ENCODE results near the gene RD3L.

Gene RD3L

DNA sequence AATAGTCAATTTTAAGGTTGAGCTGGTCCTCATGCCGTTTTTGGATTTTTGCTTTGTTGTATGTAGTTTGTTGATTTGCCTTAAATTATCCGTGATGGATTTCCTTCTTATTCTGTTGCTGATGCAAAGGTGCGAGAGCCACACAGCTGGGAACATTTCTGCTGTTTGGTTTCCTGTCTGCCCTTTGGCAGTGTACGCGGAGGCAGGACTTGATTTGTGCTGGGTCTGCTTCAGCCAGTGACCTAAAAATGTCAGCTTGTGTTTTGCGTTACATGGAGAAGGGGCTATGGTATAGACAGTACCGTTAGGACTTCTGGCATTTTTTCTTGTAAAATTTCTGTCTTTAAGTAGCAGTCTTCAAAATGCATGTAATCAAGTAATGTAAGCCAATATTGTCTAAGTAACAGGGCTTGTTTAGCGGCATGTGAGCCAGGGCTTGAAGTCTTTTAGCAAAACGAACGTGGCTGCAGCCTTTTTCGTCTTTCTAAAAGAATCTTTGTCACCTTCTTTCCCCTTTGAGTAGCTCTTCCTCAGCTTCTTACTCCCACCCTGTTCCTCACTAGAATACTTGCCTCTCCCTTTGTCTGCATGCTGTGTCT is 18.2 kb upstream of the RD3L start:
- no peak overlapping the region for H3K4me3 ChIP-seq (ENCODE audit: low read depth, low read length)
- no peak for DNase-seq (ENCODE audit: low read depth)
- TF ChIP-seq, protein P1, sequence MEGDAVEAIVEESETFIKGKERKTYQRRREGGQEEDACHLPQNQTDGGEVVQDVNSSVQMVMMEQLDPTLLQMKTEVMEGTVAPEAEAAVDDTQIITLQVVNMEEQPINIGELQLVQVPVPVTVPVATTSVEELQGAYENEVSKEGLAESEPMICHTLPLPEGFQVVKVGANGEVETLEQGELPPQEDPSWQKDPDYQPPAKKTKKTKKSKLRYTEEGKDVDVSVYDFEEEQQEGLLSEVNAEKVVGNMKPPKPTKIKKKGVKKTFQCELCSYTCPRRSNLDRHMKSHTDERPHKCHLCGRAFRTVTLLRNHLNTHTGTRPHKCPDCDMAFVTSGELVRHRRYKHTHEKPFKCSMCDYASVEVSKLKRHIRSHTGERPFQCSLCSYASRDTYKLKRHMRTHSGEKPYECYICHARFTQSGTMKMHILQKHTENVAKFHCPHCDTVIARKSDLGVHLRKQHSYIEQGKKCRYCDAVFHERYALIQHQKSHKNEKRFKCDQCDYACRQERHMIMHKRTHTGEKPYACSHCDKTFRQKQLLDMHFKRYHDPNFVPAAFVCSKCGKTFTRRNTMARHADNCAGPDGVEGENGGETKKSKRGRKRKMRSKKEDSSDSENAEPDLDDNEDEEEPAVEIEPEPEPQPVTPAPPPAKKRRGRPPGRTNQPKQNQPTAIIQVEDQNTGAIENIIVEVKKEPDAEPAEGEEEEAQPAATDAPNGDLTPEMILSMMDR (IDR thresholded peaks at IDR 0.05; ENCODE audit: low read depth, low read length): no peak
- TF ChIP-seq, protein P2, sequence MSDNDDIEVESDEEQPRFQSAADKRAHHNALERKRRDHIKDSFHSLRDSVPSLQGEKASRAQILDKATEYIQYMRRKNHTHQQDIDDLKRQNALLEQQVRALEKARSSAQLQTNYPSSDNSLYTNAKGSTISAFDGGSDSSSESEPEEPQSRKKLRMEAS (IDR thresholded peaks at IDR 0.05; ENCODE audit: low read depth, low read length): no peak
- TF ChIP-seq POLR2A (IDR thresholded peaks at IDR 0.05; ENCODE audit: extremely low read depth, insufficient read length) (no peak), MYC (IDR thresholded peaks at IDR 0.05; ENCODE audit: low read depth, low read length) (no peak)

DNA sequence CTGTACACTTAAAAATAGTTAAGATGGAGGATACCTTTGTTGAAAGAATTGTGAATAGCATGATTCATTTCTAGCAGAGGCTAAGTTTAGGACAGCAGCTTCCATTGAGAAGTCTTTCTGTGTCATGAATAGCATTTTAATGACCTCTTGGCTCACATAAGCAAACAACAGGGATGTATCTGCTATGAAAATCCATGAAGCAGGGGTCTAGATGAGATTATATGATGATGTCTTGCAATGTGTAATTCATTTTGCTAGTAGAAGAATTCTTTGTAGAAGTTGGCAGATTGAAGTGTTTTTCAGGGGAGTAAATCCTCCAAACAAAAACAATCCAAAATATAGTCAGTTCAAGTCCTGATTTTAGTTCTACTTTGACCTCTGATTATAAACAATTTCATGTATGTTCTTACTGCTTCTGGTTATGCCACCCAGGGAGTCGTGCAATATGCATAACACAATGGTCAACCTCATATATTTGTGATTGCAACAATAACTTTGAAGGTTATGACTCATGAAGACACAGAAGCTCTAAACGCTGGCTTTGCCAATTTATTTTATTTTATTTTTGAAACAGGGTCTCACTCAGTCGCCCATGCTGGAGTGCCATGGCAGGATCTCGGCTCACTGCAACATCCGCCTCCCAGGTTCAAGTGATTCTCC is 6.9 kb upstream of the RD3L start:
- TF ChIP-seq, protein P1 (IDR thresholded peaks at IDR 0.05; ENCODE audit: low read depth, low read length): no peak
- TF ChIP-seq, protein P2 (IDR thresholded peaks at IDR 0.05; ENCODE audit: low read depth, low read length): no peak
- TF ChIP-seq MYC (IDR thresholded peaks at IDR 0.05; ENCODE audit: low read depth, low read length) (no peak), POLR2A (IDR thresholded peaks at IDR 0.05; ENCODE audit: extremely low read depth, insufficient read length) (no peak)
- peak; percentile 35 for DNase-seq (ENCODE audit: low read depth)
- no peak overlapping the region for H3K4me3 ChIP-seq (ENCODE audit: low read depth, low read length)

DNA sequence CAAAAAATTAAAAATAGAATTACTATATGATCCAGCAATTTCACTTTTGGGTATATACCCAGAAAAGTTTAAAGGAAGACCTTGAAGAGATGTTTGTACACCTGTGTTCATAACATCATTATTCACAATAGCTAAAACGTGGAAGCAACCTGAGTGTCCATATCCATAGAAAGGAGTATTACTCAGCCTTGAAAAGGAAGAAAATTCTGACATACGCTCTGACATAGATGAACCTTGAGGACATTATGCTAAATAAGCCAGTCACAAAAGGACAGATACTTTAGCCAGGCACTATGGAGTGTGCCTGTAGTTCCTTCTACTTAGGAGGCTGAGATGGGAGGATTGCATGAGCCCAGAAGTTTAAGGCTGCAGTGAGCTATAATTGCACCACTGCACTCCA is 6.1 kb upstream of the RD3L start:
- no peak for DNase-seq (ENCODE audit: low read depth)
- no peak overlapping the region for H3K4me3 ChIP-seq (ENCODE audit: low read depth, low read length)
- TF ChIP-seq, protein P1 (IDR thresholded peaks at IDR 0.05; ENCODE audit: low read depth, low read length): no peak
- no peak for TF ChIP-seq POLR2A (IDR thresholded peaks at IDR 0.05; ENCODE audit: extremely low read depth, insufficient read length)

DNA sequence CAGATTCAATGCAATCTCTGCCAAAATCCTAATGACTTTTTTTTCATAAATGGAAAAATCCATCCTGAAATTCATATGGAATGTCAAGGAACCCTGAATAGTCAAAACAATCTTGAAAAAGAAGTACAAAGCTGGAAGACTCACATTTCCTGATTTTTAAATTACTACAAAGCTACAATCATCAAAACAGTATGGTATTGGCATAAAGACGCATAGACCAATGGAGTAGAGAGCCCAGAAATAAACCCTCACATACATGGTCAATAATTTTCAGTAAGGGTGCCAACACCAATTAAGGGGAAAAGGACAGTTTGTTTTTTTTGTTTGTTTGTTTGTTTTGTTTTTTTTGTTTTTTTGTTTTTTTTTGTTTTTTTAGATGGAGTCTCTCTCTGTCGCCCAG is 4.6 kb upstream of the RD3L start:
- no peak overlapping the region for H3K4me3 ChIP-seq (ENCODE audit: low read depth, low read length)
- TF ChIP-seq, protein P2 (IDR thresholded peaks at IDR 0.05; ENCODE audit: low read depth, low read length): no peak
- TF ChIP-seq MYC (IDR thresholded peaks at IDR 0.05; ENCODE audit: low read depth, low read length): no peak
- TF ChIP-seq, protein P1 (IDR thresholded peaks at IDR 0.05; ENCODE audit: low read depth, low read length): no peak
- no peak for TF ChIP-seq POLR2A (IDR thresholded peaks at IDR 0.05; ENCODE audit: extremely low read depth, insufficient read length)
- no peak for DNase-seq (ENCODE audit: low read depth)

DNA sequence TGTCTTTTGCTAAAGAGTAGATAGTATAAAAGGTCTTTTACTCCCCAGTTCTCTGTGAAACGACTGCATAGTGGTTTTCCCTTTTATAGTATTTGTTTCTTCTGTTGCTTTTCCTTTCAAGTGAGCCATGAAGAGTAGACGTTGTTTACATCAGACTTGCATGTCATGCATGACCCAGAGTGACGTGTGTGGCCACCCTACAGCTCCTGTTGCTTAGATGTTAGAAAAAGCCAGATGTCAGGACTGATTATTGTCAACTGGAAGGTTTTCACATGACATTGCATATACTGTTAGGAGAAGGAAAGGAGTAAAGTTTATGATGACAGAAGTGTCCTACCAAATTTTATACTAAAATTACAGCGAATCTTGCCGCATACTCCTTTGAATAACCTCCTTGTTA is 1.3 kb upstream of the RD3L start:
- TF ChIP-seq, protein P2 (IDR thresholded peaks at IDR 0.05; ENCODE audit: low read depth, low read length): no peak
- DNase-seq (ENCODE audit: low read depth): no peak
- H3K4me3 ChIP-seq (ENCODE audit: low read depth, low read length): no peak overlapping the region

DNA sequence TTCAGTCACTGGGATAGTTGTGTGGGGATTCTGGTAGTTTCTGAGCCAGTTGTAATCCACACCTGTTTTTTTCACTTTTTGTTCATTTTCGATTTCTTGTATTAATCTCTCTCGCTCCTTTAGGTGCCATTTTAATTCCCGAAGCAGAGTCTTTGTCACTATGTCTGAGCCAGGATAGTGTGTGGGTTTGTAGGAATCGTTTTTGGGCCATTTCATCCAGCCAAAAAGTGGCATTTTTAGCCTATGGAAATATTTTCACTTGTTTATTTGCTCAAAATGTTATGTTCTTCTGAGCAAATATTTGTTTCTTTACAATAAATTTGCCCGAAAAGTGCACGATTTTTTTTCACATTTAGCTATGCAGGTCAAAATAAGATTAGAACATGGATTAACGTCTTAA is 867 bp downstream of the RD3L start:
- DNase-seq (ENCODE audit: low read depth): no peak
- no peak overlapping the region for H3K4me3 ChIP-seq (ENCODE audit: low read depth, low read length)
- TF ChIP-seq POLR2A (IDR thresholded peaks at IDR 0.05; ENCODE audit: extremely low read depth, insufficient read length) (no peak), MYC (IDR thresholded peaks at IDR 0.05; ENCODE audit: low read depth, low read length) (no peak)
- TF ChIP-seq, protein P1 (IDR thresholded peaks at IDR 0.05; ENCODE audit: low read depth, low read length): no peak
- TF ChIP-seq, protein P2 (IDR thresholded peaks at IDR 0.05; ENCODE audit: low read depth, low read length): no peak
